Natural killer cell (primary cell): ENCODE measurements around the gene LDLRAD4. TPM values are rescaled to one million over a fixed set of nuclear protein-coding genes. Genes with fewer than 3 reads are reported as not detected.

Source experiments
- ATAC-seq, 3 donors: fragments of 150-1000 bp in 2 of 3; fragments of 200-7000 bp in 1 of 3; cut with Tn5 transposase; 1 replicate in 1 of 3; 2 replicates in 2 of 3; pipeline ENCODE4 v1.10.0; 2021; ENCODE audit warnings: mild to moderate bottlenecking in 2 of 3, moderate library complexity in 2 of 3
- DNase-seq, 2 donors: peaks; one replicate each; pipeline versions ENCODE4 v3.0.0 to v3.0.0-alpha.2; 2013 to 2021; ENCODE audit warnings: mixed read lengths in 1 of 2
- H3K27ac ChIP-seq: one replicate; pipeline ENCODE4 v1.5.1; 2013; ENCODE audit warnings: mild to moderate bottlenecking, low read length
- H3K27me3 ChIP-seq: one replicate; pipeline ENCODE4 v1.6.1; 2013; ENCODE audit warnings: low read length; ENCODE audit not compliant: control insufficient read depth, insufficient read depth
- H3K36me3 ChIP-seq: one replicate; pipeline ENCODE4 v1.6.1; 2013; ENCODE audit warnings: low read length; ENCODE audit not compliant: control insufficient read depth, insufficient read depth
- H3K4me1 ChIP-seq: one replicate; pipeline ENCODE4 v1.6.1; 2013; ENCODE audit warnings: low read length; ENCODE audit not compliant: control insufficient read depth, insufficient read depth
- H3K4me3 ChIP-seq: one replicate; pipeline ENCODE4 v1.5.1; 2013; ENCODE audit warnings: low read length
- H3K9me3 ChIP-seq: one replicate; pipeline ENCODE4 v1.6.1; 2013; ENCODE audit warnings: low read length; ENCODE audit not compliant: control insufficient read depth, insufficient read depth
- H3K27ac Mint-ChIP-seq, 2 donors: one replicate each; pipeline ENCODE4 v1.8.0; 2022; ENCODE audit warnings: mild to moderate bottlenecking in 2 of 2, mixed read lengths in 2 of 2, moderate library complexity in 1 of 2
- H3K27me3 Mint-ChIP-seq, 2 donors: one replicate each; pipeline ENCODE4 v1.8.0; 2022; ENCODE audit warnings: low read depth in 2 of 2, mixed read lengths in 2 of 2
- H3K36me3 Mint-ChIP-seq: one replicate; pipeline ENCODE4 v1.8.0; 2022; ENCODE audit warnings: mixed read lengths
- H3K4me1 Mint-ChIP-seq, 2 donors: one replicate each; pipeline ENCODE4 v1.8.0; 2022; ENCODE audit warnings: mixed read lengths in 2 of 2
- H3K4me3 Mint-ChIP-seq: one replicate; pipeline ENCODE4 v1.8.0; 2022; ENCODE audit warnings: mild to moderate bottlenecking, moderate library complexity, mixed read lengths
- H3K9me3 Mint-ChIP-seq, 2 donors: one replicate each; pipeline ENCODE4 v1.8.0; 2022; ENCODE audit warnings: mixed read lengths in 2 of 2
- CTCF ChIP-seq: fragments of 200-600 bp; IDR thresholded peaks from one replicate; pipeline ENCODE4 v1.8.0; 2022; ENCODE audit warnings: antibody characterized with exemption
- WGBS: methylation state at CpG from one replicate; pipeline ENCODE4 v1.1.7; 2013; ENCODE audit warnings: missing lambda C conversion rate; ENCODE audit not compliant: insufficient coverage; 5-methylcytosine and 5-hydroxymethylcytosine counted together
- intact Hi-C: fragments of 100-400 bp; cut with micrococcal nuclease; formaldehyde crosslinking; loops from one replicate; pipeline ENCODE4 v1.14.2; 2022
- total RNA-seq, 4 donors: library from RNA; stranded (reverse); fragments of 120-200 nt in 1 of 4; gene quantifications; one replicate each; pipeline versions ENCODE4 v1.2.3 to v1.2.4, GENCODE V29; 2013 to 2022

Gene LDLRAD4
- total RNA-seq, result 10 to 100 TPM; 24.0 to 36.3 (median 29.2) TPM
- 35.1 TPM for total RNA-seq (2013)

GRCh38 chr18:13218368-13218991, at the start of gene LDLRAD4:
Gene LDLRAD4 (plus strand): TSS chr18:13218760.
- Mint-ChIP-seq H3K9me3 (no peaks in the 10 kb centered on the region), H3K4me1 (peaks cover 0 to 8% of the 10 kb centered on the region in 2 donors), H3K27ac (no peak within 1 kb of the TSS), H3K4me3 (peak within 1 kb of the TSS; percentile 56), H3K36me3 (no peaks in the 10 kb centered on the region), H3K27me3 (peaks cover 48 to 59% of the 10 kb centered on the region in 2 donors)
- no peak for ATAC-seq
- Histone ChIP-seq H3K27ac (no peak within 1 kb of the TSS), H3K9me3 (no peaks in the 10 kb centered on the region), H3K27me3 (peaks cover 20% of the 10 kb centered on the region), H3K36me3 (no peaks in the 10 kb centered on the region), H3K4me3 (peak within 1 kb of the TSS; percentile 24), H3K4me1 (peaks cover 19% of the 10 kb centered on the region)
- intact Hi-C loops, result no loop called here
- peak in 1 of 2 donors; percentile 74 for DNase-seq
- WGBS, result under 1% methylated on average over 57 of the region's 57 CpGs
- TF ChIP-seq CTCF, result no peak

DNA sequence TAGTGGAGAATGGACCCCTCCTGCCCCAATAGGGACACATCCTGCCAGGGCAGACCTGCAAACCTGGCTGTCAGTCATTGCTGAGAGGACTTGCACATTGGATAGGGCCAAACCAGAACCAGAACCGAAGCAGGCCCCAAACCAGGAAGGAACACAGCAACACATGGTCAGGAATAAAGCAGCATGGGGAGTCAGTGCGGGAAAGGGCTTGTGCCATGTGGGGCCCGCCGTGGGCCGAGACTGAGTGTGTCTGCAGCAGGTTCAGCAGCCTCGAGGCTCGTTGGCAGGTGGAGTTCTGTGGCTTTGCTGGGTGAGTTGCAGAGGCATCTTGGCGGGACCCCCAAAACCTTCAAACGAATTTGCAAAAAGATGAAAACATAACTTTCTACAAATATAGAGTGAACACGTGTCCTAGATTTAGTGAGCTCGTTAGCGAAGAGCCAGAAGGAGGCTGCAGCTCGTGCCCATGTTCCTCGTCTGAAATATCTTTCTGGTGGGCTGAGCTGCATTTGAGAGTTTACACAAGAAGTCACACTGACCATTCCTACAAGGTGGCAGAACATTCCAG, 44.9 kb upstream of the LDLRAD4 start:
- intact Hi-C loops, result no loop called here
- no peaks in the 10 kb centered on the region for H3K4me1 Mint-ChIP-seq
- DNase-seq (no peak), ATAC-seq (no peak)
- H3K27me3 Mint-ChIP-seq, result peaks cover 14 to 32% of the 10 kb centered on the region in 2 donors
- no peaks in the 10 kb centered on the region for H3K36me3 Mint-ChIP-seq
- Histone ChIP-seq H3K4me3 (no peak overlapping the region), H3K4me1 (no peaks in the 10 kb centered on the region), H3K36me3 (no peaks in the 10 kb centered on the region), H3K9me3 (no peaks in the 10 kb centered on the region), H3K27me3 (no peaks in the 10 kb centered on the region), H3K27ac (no peak overlapping the region)
- H3K27ac Mint-ChIP-seq, result no peak overlapping the region
- WGBS, result 76% methylated on average over 14 of the region's 14 CpGs
- H3K4me3 Mint-ChIP-seq, result no peak overlapping the region
- H3K9me3 Mint-ChIP-seq, result no peaks in the 10 kb centered on the region
- no peak for TF ChIP-seq CTCF

DNA sequence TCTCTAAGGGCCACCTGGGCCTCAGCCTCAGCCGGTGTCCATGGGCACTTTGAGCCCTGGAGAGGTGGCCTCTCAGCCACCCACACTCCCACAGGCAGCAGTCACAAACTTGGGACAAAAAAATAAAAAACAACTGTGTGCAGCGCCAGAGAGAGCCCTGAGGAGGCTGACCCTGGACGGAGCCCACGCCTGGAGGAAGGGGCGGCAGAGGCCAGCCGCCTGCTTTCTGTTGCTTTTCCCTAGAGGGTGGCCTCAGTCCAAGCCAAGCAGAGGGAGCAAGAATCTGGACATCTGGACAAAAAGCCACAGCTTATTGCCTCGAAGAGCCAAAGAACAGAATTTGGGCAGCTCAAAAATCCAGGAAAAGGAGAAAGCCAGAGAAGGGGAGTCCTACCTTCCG, 43.3 kb upstream of the LDLRAD4 start:
- no peaks in the 10 kb centered on the region for H3K4me1 Mint-ChIP-seq
- H3K4me3 ChIP-seq, result no peak overlapping the region
- no peaks in the 10 kb centered on the region for H3K27me3 ChIP-seq
- no peak overlapping the region for H3K27ac ChIP-seq
- no peaks in the 10 kb centered on the region for H3K9me3 Mint-ChIP-seq
- H3K27ac Mint-ChIP-seq, result no peak overlapping the region
- no peaks in the 10 kb centered on the region for H3K36me3 Mint-ChIP-seq
- no peak overlapping the region for H3K4me3 Mint-ChIP-seq
- no peak for TF ChIP-seq CTCF
- H3K27me3 Mint-ChIP-seq, result peaks cover 9 to 16% of the 10 kb centered on the region in 2 donors
- H3K36me3 ChIP-seq, result no peaks in the 10 kb centered on the region
- intact Hi-C loops, result no loop called here
- DNase-seq (no peak), ATAC-seq (no peak)
- WGBS, result 71% methylated on average over 8 of the region's 8 CpGs
- H3K4me1 ChIP-seq, result no peaks in the 10 kb centered on the region
- no peaks in the 10 kb centered on the region for H3K9me3 ChIP-seq
